Sigmoid colon (tissue), 7 donors: ENCODE measurements around the gene AHNAK2. TPM values are rescaled to one million over a fixed set of nuclear protein-coding genes. Genes with fewer than 3 reads are reported as not detected.

ENCODE experiments used
- DNase-seq: peaks from one replicate; pipeline ENCODE4 v3.0.0-alpha.2; 2019
- H3K27ac ChIP-seq, 4 donors: fragments of 200-600 bp; sonication (generic); one replicate each; pipeline ENCODE4 v1.5.1; 2016 to 2019; ENCODE audit warnings: mild to moderate bottlenecking in 1 of 4
- H3K27me3 ChIP-seq, 3 donors: fragments of 200-600 bp; sonication (generic); one replicate each; pipeline ENCODE4 v1.5.1; 2019; ENCODE audit warnings: mild to moderate bottlenecking in 1 of 3
- H3K36me3 ChIP-seq, 4 donors: fragments of 200-600 bp; sonication (generic); one replicate each; pipeline ENCODE4 v1.5.1; 2016 to 2019
- H3K4me1 ChIP-seq, 4 donors: fragments of 200-600 bp; sonication (generic); one replicate each; pipeline ENCODE4 v1.5.1; 2017 to 2019
- H3K4me3 ChIP-seq, 4 donors: fragments of 200-600 bp; sonication (generic); one replicate each; pipeline ENCODE4 v1.5.1; 2017 to 2019; ENCODE audit warnings: mild to moderate bottlenecking in 2 of 4, moderate library complexity in 1 of 4
- H3K9me3 ChIP-seq, 4 donors: fragments of 200-600 bp in 3 of 4; sonication (generic) in 3 of 4; one replicate each; pipeline versions ENCODE4 v1.5.1 to v1.6.1; 2013 to 2019
- EP300 ChIP-seq, 4 donors: sonication (generic); formaldehyde crosslinking; IDR thresholded peaks; one replicate each; pipeline ENCODE4 v1.6.1; 2017; ENCODE audit warnings: antibody characterized with exemption in 4 of 4
- POLR2A ChIP-seq, 2 donors: fragments of 450-650 bp; IDR thresholded peaks; one replicate each; pipeline ENCODE4 v1.6.1; 2016; ENCODE audit warnings: antibody characterized with exemption in 2 of 2, mild to moderate bottlenecking in 2 of 2, moderate library complexity in 2 of 2
- POLR2AphosphoS5 ChIP-seq, 4 donors: sonication (generic); formaldehyde crosslinking; IDR thresholded peaks; one replicate each; pipeline ENCODE4 v1.6.1; 2017; ENCODE audit warnings: antibody characterized with exemption in 4 of 4
- WGBS, 2 donors: extraction: QIAGEN DNeasy Blood & Tissue Kit; methylation state at CpG; one replicate each; pipeline ENCODE4 v1.1.7; 2013; 5-methylcytosine and 5-hydroxymethylcytosine counted together
- intact Hi-C: fragments of 100-400 bp; cut with DNase I; formaldehyde crosslinking; loops from one replicate; pipeline ENCODE4 v1.15.1; 2023
- polyA plus RNA-seq, 3 donors: library from polyadenylated mRNA; stranded (reverse); fragments of 200-250 nt; gene quantifications; one replicate each; pipeline ENCODE4 v1.2.3, GENCODE V29; 2013
- total RNA-seq, 4 donors: library from RNA; depleted of rRNA; stranded (reverse); fragments of >200 nt; gene quantifications; one replicate each; pipeline ENCODE4 v1.1.0, GENCODE V29; 2016
- TF ChIP-seq, protein P1 (sequence below), 4 experiments: fragments of 450-650 bp in 3 of 4; fragments of 200-600 bp in 1 of 4; IDR thresholded peaks; one replicate each; pipeline ENCODE4 v1.5.1; 2016 to 2019; ENCODE audit warnings: antibody characterized with exemption in 4 of 4, mild to moderate bottlenecking in 3 of 4, moderate library complexity in 2 of 4
- donor health status: healthy with polysubstance abuse.
- donor health status: Bipolar disorder and iron deficiency.
- donor health status: healthy.

The AHNAK2 gene
- total and polyA plus RNA-seq, 7 donors, result 0.23 to 218 (median 81.9) TPM

DNA sequence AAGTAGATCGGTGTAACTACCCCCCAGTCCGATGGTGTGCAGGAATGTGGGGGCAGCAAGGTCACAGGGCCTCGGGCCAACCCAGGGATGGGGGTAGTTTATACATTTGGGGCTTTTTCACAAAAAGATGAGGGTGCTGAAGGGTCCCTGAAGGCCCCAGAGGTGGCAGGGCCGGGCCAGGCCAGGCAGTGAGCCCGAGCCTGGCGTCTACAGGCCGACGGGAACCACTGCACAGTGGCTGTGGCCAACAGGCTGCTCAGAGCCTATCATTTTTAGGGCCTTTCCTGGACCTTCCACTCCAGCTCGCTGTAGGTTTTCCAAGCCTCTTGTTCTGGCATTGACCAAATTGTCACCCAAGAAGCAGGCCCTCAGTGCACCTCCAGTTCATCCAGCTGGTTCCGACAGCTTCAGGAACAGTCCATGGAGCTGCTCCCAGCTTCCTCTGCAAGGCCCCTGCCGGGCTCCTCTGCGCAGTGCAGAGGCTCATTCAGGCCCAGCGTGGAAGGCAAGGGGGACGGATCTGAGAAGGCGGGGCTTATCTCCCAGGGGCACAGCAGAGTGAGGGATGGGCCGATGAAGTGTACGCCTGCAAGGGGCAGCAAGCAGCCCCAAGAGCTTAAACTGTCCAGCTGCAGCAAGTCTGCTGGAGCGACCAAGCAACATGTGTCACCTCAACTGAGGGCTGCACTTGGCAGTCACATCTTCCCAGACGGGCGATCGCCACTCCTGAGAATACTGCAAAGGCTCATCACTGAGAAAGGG is 28.8 kb upstream of the AHNAK2 start:
- WGBS, 2 donors, result 92% methylated on average over 21 of the region's 21 CpGs
- Histone ChIP-seq H3K36me3 (peaks cover 0 to 15% (median 2%) of the 10 kb centered on the region in 4 donors), H3K9me3 (no peaks in the 10 kb centered on the region), H3K27ac (no peak overlapping the region), H3K4me1 (peaks cover 0 to 23% (median 16%) of the 10 kb centered on the region in 4 donors), H3K27me3 (no peaks in the 10 kb centered on the region), H3K4me3 (no peak overlapping the region)
- DNase-seq, result no peak
- TF ChIP-seq, protein P1, sequence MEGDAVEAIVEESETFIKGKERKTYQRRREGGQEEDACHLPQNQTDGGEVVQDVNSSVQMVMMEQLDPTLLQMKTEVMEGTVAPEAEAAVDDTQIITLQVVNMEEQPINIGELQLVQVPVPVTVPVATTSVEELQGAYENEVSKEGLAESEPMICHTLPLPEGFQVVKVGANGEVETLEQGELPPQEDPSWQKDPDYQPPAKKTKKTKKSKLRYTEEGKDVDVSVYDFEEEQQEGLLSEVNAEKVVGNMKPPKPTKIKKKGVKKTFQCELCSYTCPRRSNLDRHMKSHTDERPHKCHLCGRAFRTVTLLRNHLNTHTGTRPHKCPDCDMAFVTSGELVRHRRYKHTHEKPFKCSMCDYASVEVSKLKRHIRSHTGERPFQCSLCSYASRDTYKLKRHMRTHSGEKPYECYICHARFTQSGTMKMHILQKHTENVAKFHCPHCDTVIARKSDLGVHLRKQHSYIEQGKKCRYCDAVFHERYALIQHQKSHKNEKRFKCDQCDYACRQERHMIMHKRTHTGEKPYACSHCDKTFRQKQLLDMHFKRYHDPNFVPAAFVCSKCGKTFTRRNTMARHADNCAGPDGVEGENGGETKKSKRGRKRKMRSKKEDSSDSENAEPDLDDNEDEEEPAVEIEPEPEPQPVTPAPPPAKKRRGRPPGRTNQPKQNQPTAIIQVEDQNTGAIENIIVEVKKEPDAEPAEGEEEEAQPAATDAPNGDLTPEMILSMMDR (IDR thresholded peaks at IDR 0.05), result no peak
- TF ChIP-seq POLR2AphosphoS5 (IDR thresholded peaks at IDR 0.05), result no peak
- no peak for TF ChIP-seq POLR2A (IDR thresholded peaks at IDR 0.05)
- no peak for TF ChIP-seq EP300 (IDR thresholded peaks at IDR 0.05)
- intact Hi-C loops, result no loop called here

DNA sequence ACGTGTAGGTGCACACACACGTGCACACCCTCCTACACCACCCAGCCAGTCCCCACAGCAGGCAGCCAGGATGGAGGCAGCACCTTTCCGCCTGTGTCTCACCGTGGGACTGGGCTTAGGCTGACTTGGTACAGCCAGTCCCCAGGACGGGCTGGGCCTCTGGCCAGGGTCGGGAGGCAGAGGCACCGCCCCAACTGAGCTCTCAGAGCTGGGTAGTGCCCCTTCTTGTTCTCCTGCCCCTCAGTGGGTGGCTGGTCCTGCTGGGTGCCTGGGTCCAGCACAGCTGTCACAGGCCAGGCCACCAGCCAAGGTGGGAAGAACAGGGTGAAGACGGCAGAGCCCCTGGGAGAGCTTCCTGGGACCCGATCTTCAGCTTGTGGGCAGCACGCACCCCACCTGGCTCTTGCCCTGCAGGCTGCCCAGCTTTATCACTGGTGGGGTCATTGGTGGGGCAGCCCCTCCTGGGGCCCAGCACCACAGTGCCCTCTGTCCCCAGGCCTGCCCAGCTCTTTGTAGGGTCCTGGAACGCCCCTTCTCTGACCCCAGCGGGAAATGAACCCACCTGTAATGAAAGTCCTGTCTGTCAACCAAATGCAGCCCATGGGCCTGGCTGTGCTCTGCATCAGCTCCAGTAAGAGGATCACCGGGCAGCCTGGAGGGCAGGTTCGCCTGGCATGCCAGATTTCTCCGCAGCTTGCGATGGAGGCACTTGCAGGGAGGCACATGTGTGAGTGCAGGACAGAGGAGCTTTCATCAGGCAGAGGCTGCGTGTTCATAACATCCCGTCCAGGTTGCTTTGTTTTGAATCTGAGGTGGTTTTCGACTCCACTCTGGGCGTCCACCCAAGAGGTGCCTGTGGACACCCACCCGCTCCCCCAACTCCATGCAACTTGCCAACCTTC is 28.0 kb upstream of the AHNAK2 start:
- no peak for DNase-seq
- no peak overlapping the region for H3K4me3 ChIP-seq
- no peaks in the 10 kb centered on the region for H3K27me3 ChIP-seq
- intact Hi-C loops, result no loop called here
- H3K4me1 ChIP-seq, result peaks cover 0 to 15% (median 8%) of the 10 kb centered on the region in 4 donors
- H3K9me3 ChIP-seq, result no peaks in the 10 kb centered on the region
- 84 to 92% methylated on average over 21 of the region's 21 CpGs for WGBS, 2 donors
- peaks cover 0 to 12% (median under 1%) of the 10 kb centered on the region in 4 donors for H3K36me3 ChIP-seq
- no peak overlapping the region for H3K27ac ChIP-seq
- TF ChIP-seq POLR2AphosphoS5 (IDR thresholded peaks at IDR 0.05), result no peak
- no peak for TF ChIP-seq EP300 (IDR thresholded peaks at IDR 0.05)
- TF ChIP-seq, protein P1 (IDR thresholded peaks at IDR 0.05), result no peak
- TF ChIP-seq POLR2A (IDR thresholded peaks at IDR 0.05), result no peak

DNA sequence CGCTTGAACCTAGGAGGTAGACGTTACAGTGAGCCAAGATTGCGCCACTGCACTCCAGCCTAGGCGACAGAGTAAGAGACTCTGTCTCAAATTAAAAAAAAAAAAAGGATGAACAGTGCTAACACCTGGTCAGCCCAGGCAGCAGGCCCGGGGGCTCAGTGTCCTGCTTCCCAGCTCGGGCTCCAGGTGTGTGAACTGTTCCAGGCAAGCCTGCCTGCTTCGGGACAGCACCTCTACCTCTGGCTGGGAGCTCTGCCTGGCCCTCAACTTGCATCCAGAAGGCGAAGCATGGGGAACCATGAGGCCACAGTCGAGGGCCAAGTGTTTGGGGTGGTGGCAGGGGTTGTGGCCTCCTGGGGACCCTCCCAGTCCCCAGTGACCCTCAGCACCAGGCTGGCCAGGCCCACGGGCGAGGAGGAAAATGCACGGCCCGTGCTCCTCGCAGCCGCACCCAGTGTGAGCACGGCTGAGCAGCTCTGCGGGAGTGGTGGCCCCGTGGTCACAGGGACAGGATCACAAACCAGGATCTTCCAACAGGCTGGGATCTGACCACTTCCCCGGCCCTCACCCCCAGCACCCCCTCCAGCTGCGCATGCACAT is 27.3 kb upstream of the AHNAK2 start:
- WGBS, 2 donors, result 76 to 86% methylated on average over 20 of the region's 20 CpGs
- Histone ChIP-seq H3K36me3 (peaks cover 0 to 8% (median 0%) of the 10 kb centered on the region in 4 donors), H3K4me3 (no peak overlapping the region), H3K27ac (no peak overlapping the region), H3K9me3 (no peaks in the 10 kb centered on the region), H3K27me3 (no peaks in the 10 kb centered on the region), H3K4me1 (peaks cover 0 to 8% (median 2%) of the 10 kb centered on the region in 4 donors)
- DNase-seq, result no peak
- TF ChIP-seq EP300 (IDR thresholded peaks at IDR 0.05) (no peak), POLR2A (IDR thresholded peaks at IDR 0.05) (no peak), POLR2AphosphoS5 (IDR thresholded peaks at IDR 0.05) (no peak)
- TF ChIP-seq, protein P1 (IDR thresholded peaks at IDR 0.05), result no peak
- intact Hi-C loops, result no loop called here

DNA sequence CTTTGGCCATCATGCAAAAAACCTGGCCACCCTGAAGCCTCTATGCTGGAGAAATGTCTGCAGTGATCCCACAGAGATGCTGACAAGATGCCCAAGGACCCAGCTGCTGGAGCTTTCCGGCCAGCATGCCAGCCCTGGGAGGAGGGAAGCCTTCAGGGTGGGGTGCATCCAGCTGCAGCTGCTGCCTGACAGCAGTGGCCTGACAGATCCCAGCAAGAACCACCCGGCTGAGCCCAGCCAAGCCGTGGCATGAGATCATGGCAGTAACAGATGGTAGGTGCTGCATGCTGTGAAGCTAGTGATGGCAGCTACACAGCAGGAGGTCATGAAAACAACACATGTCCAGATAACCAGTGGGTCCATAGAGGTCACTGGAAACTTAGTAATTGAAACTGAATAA is 21.2 kb upstream of the AHNAK2 start:
- WGBS, 2 donors, result 95 to 98% methylated on average over 3 of the region's 3 CpGs
- Histone ChIP-seq H3K36me3 (peaks cover 0 to 10% (median 4%) of the 10 kb centered on the region in 4 donors), H3K4me1 (peaks cover 0 to 3% (median 0%) of the 10 kb centered on the region in 4 donors), H3K27me3 (no peaks in the 10 kb centered on the region), H3K4me3 (no peak overlapping the region), H3K9me3 (no peaks in the 10 kb centered on the region), H3K27ac (no peak overlapping the region)
- no peak for TF ChIP-seq EP300 (IDR thresholded peaks at IDR 0.05)
- no peak for TF ChIP-seq POLR2A (IDR thresholded peaks at IDR 0.05)
- TF ChIP-seq, protein P1 (IDR thresholded peaks at IDR 0.05), result no peak
- TF ChIP-seq POLR2AphosphoS5 (IDR thresholded peaks at IDR 0.05), result no peak
- no peak for DNase-seq
- intact Hi-C loops, result no loop called here
